Activated CD4-positive, CD25-positive, alpha-beta regulatory T cell (primary cell): ENCODE data around the gene CES3.

Experiments
- DNase-seq, 4 experiments: peaks; one replicate each; lab custom pipeline; 2025; lab: John Stamatoyannopoulos, UW

The CES3 gene, protein sequence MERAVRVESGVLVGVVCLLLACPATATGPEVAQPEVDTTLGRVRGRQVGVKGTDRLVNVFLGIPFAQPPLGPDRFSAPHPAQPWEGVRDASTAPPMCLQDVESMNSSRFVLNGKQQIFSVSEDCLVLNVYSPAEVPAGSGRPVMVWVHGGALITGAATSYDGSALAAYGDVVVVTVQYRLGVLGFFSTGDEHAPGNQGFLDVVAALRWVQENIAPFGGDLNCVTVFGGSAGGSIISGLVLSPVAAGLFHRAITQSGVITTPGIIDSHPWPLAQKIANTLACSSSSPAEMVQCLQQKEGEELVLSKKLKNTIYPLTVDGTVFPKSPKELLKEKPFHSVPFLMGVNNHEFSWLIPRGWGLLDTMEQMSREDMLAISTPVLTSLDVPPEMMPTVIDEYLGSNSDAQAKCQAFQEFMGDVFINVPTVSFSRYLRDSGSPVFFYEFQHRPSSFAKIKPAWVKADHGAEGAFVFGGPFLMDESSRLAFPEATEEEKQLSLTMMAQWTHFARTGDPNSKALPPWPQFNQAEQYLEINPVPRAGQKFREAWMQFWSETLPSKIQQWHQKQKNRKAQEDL

DNA sequence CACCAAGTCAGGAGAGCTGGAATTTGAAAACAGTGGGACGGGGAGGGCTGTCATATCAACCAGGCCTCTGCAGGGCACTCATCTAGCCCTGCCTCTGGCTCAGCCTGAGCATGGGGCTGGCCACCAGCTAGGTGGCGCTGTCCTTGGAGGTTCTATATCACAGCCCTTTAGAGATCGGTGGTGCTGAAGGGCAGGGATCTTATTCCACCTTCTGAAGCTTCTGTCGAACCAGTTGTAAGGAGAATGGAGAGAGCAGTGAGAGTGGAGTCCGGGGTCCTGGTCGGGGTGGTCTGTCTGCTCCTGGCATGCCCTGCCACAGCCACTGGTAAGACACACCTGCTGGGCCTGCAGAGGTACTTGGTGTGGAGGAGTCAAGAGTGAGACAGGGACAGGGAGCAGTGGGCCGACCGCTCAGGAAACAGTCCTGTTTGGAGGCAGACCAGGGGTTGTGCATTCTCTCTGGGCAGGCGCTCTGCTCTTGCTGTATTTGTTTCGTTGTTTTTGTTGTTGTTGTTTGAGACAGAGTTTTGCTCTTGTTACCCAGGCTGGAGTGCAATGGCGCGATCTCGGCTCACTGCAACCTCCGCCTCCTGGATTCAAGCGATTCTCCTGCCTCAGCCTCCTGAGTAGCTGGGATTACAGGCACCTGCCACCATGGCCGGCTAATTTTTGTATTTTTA, at the start of gene CES3:
Gene CES3, plus strand, starts transcription at position 202 of the 680 bp plus-strand sequence. Its CDS starts 42 bp downstream, at position 244.
- DNase-seq: peak in 1 of 4 experiments; percentile 39

DNA sequence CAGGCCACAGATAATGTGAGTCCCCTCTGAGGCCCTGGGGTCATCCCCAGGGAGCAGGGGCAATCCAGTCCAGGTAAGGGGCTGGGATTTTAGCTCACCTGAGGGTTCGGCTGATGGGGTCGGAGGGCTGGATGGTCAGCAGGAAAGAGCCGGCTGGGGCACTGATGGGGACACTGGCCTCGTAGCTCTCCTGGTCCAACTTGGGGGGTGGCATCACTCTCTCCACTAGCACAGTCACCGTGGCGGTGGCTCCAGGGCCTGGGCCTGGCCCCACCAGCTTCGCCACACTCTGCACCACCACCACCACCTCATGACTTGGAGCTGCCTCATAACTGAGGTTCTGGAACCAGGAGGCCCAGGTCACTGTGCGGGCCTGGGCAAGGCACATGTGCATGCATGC, 49.3 kb upstream of the CES3 start:
- no peak for DNase-seq

DNA sequence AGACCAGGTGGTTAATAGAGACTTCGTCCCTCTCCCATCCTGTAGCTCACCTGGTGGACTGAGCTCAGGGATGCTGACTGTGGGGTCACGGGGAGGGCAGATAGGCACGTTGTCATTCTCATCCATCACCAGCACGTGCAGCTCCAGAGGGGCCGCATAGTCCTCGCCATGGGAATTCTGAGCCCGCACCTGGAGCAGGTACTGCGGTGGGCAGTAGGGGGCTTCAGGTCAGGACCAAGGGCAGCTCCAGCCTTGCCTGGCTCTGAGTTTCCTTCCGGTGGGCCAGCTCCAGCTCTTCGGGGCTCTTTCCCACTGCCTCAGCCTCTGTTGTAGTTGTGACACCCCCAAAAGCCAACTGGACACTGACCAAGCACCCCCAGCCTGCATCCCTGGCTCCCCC, 48.0 kb upstream of the CES3 start:
- DNase-seq: no peak

DNA sequence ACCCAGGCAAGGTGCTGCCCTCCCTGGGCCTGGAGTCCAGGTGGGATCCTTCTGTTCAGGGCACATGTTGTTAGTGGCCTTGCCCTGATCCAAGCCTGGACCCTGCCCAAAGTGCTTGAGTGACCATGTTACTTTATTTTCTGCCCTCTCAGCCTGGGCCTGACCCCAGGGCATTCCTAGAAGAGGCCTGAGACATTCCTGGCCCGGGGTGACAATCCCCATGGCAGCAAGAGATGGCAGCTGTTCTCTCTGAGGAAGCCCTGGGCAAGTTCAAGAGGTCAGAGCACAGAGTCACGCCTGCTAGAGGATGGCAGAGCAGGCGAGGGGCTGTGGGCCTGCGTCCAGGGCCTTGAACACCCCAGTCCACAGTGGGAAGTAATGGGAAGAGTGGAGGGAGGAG, 47.4 kb upstream of the CES3 start:
- no peak for DNase-seq

DNA sequence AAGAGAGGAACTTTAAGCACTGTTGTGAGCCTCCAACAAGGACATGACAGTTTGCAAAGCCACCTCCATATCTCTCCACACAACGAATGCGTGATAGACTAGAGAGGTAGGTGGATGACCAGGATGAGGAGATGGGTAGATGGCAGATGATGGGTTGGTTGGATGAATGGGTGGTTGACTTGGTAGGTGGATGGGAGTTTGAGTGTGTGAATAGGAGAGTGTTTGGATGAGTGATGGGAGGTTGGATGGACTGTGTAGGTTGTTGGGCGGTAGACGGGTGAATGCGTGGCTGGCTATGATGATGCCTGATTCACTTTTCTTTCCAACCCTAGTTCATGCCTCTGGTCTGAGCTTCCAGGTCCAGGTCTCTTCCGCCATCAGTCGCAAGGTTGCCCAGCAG, 46.5 kb upstream of the CES3 start:
- DNase-seq: no peak

DNA sequence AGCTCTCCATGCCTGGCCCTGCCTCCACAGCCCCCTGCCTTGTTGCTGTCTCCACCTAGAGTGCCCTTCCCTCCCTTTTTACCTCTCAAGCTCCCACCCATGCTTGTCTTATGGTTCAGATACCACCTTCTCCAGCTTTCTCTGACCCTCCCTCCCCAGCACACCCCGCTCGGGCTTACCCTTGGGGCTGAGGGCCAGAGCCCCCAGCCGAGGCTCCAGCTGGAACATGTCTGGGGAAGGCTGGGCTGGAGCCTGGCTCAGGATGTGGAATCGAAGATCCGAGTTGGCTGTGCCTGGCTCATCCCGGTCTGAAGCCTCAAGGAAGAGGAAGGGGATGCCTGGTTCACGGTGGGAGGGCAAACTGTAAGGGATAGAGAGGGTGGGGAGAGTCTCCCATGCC, 46.0 kb upstream of the CES3 start:
- DNase-seq: no peak

DNA sequence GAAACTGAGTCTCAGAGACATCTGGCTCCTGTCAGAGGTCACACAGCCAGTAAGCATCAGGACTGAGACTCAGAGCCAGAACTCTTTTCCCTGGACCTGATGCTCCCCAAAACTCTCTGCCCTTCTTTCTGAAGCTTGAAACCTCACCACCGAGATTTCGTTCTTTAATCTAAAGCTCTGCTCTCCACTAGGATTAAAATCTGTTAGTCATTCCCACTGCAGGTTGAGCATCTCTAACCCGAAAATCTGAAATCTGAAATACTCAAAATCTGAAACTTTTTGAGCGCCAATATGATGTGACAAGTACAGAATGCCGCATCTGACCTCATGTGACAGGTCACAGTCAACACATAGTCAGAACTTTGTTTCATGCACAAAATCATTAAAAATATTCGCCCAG, 44.5 kb upstream of the CES3 start:
- no peak for DNase-seq

DNA sequence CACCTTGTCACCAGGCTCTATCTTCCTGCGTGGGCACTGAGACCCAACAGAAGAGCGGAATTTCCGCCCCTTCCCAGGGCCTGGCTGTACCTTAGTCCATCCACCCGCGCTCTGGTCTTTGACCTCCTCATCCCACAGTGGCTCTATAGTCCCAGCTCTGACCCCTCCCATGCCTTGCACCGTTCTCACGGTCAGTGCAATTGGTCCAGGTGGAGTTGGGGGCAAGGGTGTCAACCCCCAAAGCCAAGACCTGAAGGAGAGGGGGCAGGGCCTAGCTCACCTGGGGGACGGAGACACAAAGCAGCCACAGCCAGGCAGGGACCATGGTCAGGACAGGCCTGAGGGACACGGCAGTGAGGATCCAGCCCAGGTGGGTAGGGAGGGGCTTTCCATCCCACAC, 43.3 kb upstream of the CES3 start:
- DNase-seq: no peak

DNA sequence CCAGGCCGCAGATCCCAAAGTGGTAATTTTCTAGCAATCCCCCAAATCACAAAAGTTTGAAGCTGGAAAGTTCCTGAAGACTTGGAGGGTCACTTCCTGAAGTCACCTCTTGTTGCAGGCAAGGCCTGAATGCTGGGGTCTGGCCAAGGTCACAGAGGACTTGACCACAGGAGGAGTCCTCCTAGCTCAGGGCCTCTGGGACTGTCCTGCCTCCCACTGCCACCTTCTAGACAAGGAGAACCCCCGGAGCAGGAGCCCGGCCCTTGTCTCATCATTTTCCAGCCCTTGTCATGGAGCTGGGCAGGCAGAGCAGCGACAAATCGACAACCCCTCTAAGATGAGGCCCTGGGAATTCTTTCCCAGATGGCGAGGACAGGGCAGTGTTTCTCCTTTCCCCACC, 42.7 kb upstream of the CES3 start:
- DNase-seq: no peak

DNA sequence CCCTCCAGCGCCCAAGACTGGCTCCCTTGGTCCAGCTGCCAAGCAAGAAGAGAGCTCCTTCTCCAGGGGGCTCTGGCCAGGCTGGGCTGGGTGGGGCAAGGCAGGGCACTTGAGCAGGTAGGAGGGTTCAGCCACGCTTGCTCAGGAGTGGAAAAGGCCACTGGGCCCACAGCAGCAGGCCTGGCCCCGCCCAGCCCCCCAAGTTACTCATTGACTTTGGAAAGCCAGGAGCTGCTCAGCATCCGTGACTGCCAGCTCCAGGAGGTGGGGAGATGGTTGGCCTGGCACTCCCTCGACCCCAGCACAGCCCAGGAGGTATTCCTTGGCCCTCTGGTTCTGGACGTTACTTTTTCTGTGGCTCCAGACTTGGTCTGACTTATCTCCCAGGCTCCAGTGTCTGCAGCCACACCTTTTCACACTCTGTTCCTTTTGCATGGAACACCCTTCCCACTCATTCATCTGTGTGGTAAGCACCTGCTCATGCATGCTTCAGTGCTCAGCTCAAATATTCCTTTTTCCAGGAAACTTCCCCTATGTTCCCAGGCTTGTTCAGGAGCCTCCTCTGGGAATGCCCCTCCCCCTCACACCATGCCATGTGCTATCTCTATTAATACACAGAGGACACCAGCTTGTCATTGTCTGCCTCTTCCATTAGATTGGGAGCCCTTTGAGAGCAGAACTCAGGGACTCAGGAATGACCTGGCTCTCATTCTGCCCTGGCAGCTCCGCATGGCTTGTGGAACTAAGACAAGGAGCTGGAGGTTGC, 42.1 kb upstream of the CES3 start, which contains the start of gene CDH16:
Gene CDH16, minus strand, starts transcription at position 83 of the 766 bp plus-strand sequence. CDS start 820 bp downstream, outside the sequence.
- DNase-seq: no peak

DNA sequence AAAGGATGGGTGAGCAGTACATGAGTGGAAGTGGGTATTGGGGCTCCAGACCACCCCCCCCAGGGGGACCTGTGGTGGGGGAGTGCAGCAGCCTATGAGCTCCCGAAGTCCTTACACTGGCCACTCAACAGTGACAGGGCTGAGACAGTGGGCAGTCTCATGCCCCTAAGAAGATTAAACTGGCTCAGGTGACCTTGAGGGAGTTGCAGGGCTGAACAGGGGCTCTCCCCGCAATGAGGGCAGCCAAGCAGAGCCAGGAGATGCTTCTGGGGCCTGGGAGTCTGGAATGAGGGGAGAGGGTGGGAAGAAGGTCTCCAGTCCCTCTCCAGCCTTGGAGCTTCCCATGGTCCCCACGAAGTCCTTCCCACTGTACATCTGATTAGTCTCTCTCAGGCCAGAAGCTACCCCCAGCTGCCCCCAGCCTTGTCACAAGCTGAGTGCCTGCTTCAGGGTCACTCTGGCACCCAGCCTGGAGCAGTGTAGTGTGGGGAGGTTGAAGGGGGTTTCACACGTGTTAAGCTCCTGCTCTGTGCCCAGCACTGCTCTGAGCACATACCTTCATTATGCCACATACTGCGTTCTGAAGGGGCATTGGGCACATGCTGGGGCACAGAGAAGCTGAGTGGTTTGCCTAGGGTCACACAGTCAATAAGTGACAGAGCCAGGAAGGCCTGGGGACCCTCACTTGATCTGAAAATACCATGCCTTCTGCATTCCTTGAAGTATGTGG, 41.3 kb upstream of the CES3 start:
- no peak for DNase-seq

DNA sequence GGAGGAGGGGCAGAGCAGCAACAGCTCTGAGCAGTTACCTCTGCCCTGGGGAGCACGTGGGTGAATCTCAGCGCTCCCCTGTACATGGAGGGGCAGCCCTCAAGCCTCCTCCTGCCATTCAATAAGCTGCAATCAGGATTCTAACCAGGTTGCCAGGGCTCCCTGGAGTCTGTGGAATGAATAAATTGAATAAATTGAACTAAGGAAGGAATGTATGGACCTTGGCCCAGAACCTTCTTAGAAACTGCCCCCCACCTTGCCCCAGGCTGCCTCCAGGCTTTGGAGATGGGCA, 40.8 kb upstream of the CES3 start:
- no peak for DNase-seq

DNA sequence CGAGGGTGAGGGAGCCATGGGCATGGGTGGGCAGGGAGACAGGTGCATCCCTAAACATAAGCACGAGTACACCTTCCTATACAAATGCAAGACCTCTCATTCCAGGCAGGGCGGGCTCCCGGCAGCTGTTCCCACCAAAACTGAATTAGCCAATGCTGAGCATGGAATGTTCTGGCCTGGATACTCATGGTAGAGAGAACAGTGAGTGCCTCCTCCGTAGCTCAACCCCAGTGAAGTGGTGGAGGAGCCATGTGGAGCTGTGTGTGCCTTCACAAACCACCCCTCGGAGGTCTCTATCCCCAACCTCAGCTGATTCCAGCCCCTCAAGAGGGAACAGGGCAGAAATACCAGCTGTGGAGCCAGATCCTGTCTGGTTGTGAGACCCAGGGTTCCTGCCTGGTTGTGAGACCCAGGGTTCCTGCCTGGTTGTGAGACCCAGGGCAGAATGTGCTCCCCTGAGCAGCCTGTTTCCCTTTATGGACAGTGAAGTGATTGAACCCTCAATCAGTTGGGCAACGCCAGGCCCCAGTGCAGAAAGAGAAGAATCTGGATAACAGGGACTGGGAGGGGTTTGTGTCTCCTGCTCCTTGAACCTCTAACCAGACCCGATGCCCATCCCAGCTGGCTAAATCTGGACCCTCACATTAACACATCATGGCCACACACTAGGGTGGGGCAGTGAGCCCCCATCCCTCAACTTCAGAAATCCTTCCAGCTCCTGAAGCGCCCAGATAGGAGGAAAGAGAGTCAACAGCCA, 40.0 kb upstream of the CES3 start:
- DNase-seq: no peak

DNA sequence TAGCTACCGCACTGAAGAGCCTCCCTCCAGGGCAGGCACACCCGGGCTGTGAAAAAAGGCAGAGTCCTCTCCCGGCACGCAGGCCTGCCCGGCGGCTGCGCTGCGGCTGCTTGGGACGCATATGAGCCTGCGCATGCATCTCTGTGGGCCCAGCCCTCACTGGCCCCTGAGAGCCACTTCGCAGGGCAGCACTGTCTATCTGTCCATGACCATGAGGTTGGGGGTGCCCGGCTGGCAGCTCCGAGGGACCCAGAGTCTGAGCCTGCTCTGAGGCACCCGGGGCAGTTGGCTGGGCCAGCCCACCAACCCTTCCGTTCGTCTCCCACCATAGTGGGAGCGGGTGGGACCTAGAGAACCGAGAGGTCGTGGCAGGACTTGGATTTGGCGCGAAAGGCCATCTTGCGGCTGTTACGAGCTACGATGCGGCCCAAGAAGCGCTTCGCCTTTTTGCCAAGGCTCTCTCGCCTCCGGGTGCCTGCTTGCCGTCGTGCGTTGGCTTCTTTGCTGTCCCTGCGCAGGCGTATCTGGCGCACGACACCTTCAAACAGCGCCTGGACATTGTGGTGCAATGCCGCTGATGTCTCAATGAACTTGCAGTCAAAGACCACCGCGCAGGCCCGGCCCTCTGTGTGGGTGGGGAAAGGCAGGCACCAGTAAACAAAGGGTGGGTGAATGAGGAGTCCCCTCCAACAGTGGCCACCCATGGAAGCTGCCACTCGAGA, 39.2 kb upstream of the CES3 start:
- DNase-seq: no peak

DNA sequence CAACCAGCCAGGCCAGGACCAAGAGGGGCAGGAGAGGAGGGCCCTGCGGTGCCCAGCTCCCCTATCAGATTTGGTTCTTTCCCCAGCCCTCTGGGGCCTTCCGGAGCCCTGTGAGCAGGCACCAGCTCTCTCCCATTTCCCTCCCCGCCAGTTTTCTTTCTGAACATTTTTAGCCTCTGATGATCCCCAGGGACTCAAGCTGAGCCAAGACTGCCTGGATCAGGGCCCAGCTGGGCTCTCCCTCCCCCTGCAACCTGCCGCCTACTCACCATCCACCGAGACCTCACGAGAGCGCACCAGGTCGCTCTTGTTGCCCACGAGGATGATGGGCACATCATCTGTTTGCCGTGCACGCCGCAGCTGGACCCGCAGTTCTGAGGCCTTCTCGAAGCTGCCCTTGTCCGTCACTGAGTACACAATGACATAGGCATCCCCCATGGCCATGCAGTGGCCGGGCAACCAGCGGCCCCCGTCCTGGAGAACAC, 37.8 kb upstream of the CES3 start:
- DNase-seq: no peak

DNA sequence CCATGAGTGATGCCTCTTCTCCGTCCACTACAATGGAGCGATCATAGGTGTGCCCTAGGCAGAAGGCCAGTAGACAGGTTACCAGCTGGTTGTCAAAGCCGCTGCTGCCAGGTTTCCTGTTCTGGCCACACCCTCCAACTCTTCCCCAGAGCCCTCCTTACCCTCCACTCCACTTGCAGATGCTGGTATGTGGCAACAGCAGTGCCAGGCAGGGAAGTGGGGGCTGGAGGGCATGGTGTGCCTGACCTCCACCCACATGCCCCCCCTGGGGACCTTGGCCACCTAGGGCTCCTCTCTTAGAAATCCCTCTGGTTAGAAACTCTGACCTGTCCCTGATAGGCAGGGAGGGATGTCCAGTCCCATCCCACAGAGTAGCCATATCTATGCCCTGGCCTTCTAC, 37.2 kb upstream of the CES3 start:
- no peak for DNase-seq

DNA sequence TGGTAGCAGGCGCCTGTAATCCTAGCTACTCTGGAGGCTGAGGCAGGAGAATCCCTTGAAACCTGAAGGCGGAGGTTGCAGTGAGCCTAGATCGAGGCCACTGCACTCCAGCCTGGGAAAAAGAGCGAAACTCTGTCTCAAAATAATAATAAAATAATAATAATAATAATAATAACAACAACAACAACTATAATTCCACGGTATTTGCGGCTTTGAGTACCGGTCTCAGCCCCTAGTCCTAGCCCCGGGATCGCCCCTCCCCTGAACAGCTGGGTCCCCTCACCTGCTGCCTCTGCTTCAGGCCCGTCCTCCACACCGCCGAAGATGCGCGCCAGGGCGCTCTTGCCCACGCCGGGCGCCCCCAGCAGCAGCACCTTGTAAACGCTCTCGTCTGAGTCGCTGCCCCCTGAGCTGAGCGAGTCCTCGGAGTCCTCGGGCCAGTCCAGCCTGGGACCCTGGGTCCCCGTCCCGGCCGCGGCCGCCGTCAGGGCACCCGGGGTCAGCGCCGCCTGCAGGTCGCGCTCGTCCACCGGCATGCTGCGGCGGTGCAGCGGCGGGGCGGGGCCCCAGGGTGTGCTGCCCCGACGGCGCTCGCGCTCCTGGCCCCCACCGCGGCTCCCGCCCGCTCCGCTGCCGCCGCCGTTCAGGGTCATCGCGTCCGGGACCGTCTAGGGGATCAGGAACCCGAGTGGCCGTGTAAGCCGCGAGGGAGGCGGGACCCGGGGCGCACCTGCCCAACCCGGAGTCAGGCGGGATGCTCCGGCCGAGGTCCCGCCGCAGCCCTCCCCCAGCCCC, 36.3 kb upstream of the CES3 start:
- peak in 1 of 4 experiments; percentile 13 for DNase-seq

DNA sequence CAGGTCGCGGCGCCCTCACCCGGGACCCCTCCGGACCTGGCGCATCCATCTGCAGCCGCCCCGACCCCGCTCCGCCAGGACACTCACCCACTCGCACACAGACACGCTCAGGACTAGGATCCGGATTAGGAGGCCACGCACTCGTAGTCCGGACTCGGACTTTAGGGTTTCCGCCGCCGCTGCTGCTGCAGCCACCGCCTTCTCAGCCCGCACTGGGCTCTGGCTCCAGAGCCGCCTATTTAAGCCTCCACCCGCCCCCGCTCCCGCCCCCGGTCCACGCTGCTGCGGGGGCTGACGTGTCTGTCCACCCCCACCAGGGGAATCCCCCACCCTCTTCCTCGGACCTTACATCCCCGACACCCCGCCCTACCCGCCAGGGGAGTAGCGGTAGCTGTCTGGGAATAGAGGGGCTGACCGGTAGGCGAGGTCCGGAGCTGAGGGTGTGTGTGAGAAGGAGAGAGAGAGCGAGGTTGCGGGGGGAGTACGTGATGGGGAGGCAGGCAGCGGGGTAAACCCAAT, 35.7 kb upstream of the CES3 start, which contains the start of gene RRAD:
Gene RRAD, minus strand, starts transcription at position 214 of the 519 bp plus-strand sequence. CDS start 356 bp downstream, outside the sequence.
- DNase-seq: no peak
